H9 (cell line): ENCODE measurements around the gene OTULINL. TPM values are rescaled to one million over a fixed set of nuclear protein-coding genes. Genes with fewer than 3 reads are reported as not detected.

Experiments
- DNase-seq: peaks from one replicate; pipeline ENCODE4 v3.0.0-alpha.2; 2017
- H2AFZ ChIP-seq: one replicate; pipeline ENCODE4 v1.6.1; 2013; ENCODE audit warnings: mild to moderate bottlenecking, low read length, control low read depth, moderate library complexity
- H2AK5ac ChIP-seq: 2 replicates; pipeline ENCODE4 v1.6.1; 2013; ENCODE audit warnings: low read length, control low read depth, mixed read lengths; ENCODE audit not compliant: insufficient read length
- H2BK120ac ChIP-seq: one replicate; pipeline ENCODE4 v1.6.1; 2013; ENCODE audit warnings: low read depth, mild to moderate bottlenecking, low read length, control low read depth, inconsistent platforms; ENCODE audit not compliant: poor library complexity, severe bottlenecking
- H2BK12ac ChIP-seq: 2 replicates; pipeline ENCODE4 v1.6.1; 2013; ENCODE audit warnings: low read length, control low read depth, mixed read lengths, low read depth; ENCODE audit not compliant: insufficient read length
- H2BK15ac ChIP-seq: 2 replicates; pipeline ENCODE4 v1.6.1; 2013; ENCODE audit warnings: low read depth, low read length, control low read depth
- H2BK20ac ChIP-seq: one replicate; pipeline ENCODE4 v1.6.1; 2013; ENCODE audit warnings: low read depth, mild to moderate bottlenecking, low read length, control low read depth, inconsistent platforms; ENCODE audit not compliant: poor library complexity, severe bottlenecking
- H2BK5ac ChIP-seq: 2 replicates; pipeline ENCODE4 v1.6.1; 2013; ENCODE audit warnings: low read length, control low read depth, mixed read lengths; ENCODE audit not compliant: insufficient read length
- H3K14ac ChIP-seq: 2 replicates; pipeline ENCODE4 v1.6.1; 2013; ENCODE audit warnings: low read length, control low read depth; ENCODE audit not compliant: insufficient read depth
- H3K18ac ChIP-seq: 2 replicates; pipeline ENCODE4 v1.6.1; 2013; ENCODE audit warnings: low read depth, mild to moderate bottlenecking, mixed read lengths, low read length, control low read depth; ENCODE audit not compliant: insufficient read length
- H3K23ac ChIP-seq: 2 replicates; pipeline ENCODE4 v1.6.1; 2013; ENCODE audit warnings: low read length, control low read depth, mixed read lengths, low read depth; ENCODE audit not compliant: insufficient read length
- H3K23me2 ChIP-seq: 2 replicates; pipeline ENCODE4 v1.6.1; 2013; ENCODE audit warnings: low read depth, mild to moderate bottlenecking, mixed read lengths, low read length, control low read depth; ENCODE audit not compliant: insufficient read length, poor library complexity, severe bottlenecking
- H3K27ac ChIP-seq: 2 replicates; pipeline ENCODE4 v1.5.1; 2013; ENCODE audit warnings: low read length, control low read depth, mixed read lengths, low read depth; ENCODE audit not compliant: insufficient read length
- H3K27me3 ChIP-seq: 2 replicates; pipeline ENCODE4 v1.6.1; 2013; ENCODE audit warnings: low read length, control low read depth, inconsistent platforms; ENCODE audit not compliant: insufficient read depth
- H3K4ac ChIP-seq: 2 replicates; pipeline ENCODE4 v1.6.1; 2013; ENCODE audit warnings: low read depth, mild to moderate bottlenecking, control low read depth, inconsistent platforms, low read length, moderate library complexity
- H3K4me1 ChIP-seq: 2 replicates; pipeline ENCODE4 v1.6.1; 2013; ENCODE audit warnings: low read length, control low read depth, inconsistent platforms; ENCODE audit not compliant: insufficient read depth
- H3K4me2 ChIP-seq: 2 replicates; pipeline ENCODE4 v1.6.1; 2013; ENCODE audit warnings: low read length, control low read depth, mixed read lengths; ENCODE audit not compliant: insufficient read length, insufficient read depth
- H3K56ac ChIP-seq: 2 replicates; pipeline ENCODE4 v1.6.1; 2013; ENCODE audit warnings: low read depth, mild to moderate bottlenecking, mixed read lengths, low read length, control low read depth; ENCODE audit not compliant: insufficient read length
- H3K79me1 ChIP-seq: 2 replicates; pipeline ENCODE4 v1.6.1; 2013; ENCODE audit warnings: low read depth, mild to moderate bottlenecking, moderate library complexity, low read length, control low read depth, inconsistent platforms; ENCODE audit not compliant: insufficient read depth, poor library complexity, severe bottlenecking
- H3K79me2 ChIP-seq: 2 replicates; pipeline ENCODE4 v1.6.1; 2013; ENCODE audit warnings: low read length, control low read depth, inconsistent platforms; ENCODE audit not compliant: insufficient read depth
- H3K9ac ChIP-seq: 2 replicates; pipeline ENCODE4 v1.6.1; 2013; ENCODE audit warnings: low read length, control low read depth, mixed read lengths; ENCODE audit not compliant: insufficient read length; ENCODE audit errors: extremely low read depth
- H3K9me3 ChIP-seq: one replicate; pipeline ENCODE4 v1.6.1; 2013; ENCODE audit warnings: low read depth, low read length, inconsistent platforms; ENCODE audit not compliant: control insufficient read depth
- H3T11ph ChIP-seq: one replicate; pipeline ENCODE4 v1.6.1; 2013; ENCODE audit warnings: mild to moderate bottlenecking, low read length, control low read depth, inconsistent platforms
- H4K20me1 ChIP-seq: one replicate; pipeline ENCODE4 v1.6.1; 2013; ENCODE audit not compliant: control insufficient read depth, insufficient read length, insufficient read depth
- H4K5ac ChIP-seq: 2 replicates; pipeline ENCODE4 v1.6.1; 2013; ENCODE audit warnings: low read depth, mild to moderate bottlenecking, mixed read lengths, low read length, control low read depth; ENCODE audit not compliant: insufficient read length
- H4K8ac ChIP-seq: replicated peaks from 2 replicates; pipeline ENCODE4 v1.6.1; 2013; ENCODE audit warnings: low read length, control low read depth, mixed read lengths, low read depth; ENCODE audit not compliant: insufficient read length
- H4K91ac ChIP-seq: 2 replicates; pipeline ENCODE4 v1.6.1; 2013; ENCODE audit warnings: low read depth, mild to moderate bottlenecking, moderate library complexity, mixed read lengths, low read length, control low read depth; ENCODE audit not compliant: insufficient read length
- H3K27ac Mint-ChIP-seq, 3 experiments: 2 replicates in 2 of 3; 3 replicates in 1 of 3; pipeline ENCODE4 v1.8.0; 2020 to 2021; ENCODE audit warnings: mixed read lengths in 3 of 3, mild to moderate bottlenecking in 1 of 3, moderate library complexity in 1 of 3
- H3K27me3 Mint-ChIP-seq: 2 replicates; pipeline ENCODE4 v1.8.0; 2021; ENCODE audit warnings: low read depth, mild to moderate bottlenecking, moderate library complexity, mixed read lengths
- H3K36me3 Mint-ChIP-seq, 3 experiments: 2 replicates in 2 of 3; 3 replicates in 1 of 3; pipeline ENCODE4 v1.8.0; 2020 to 2021; ENCODE audit warnings: low read depth in 3 of 3, mixed read lengths in 3 of 3; ENCODE audit not compliant: insufficient read depth in 1 of 3
- H3K4me1 Mint-ChIP-seq, 2 experiments: 2 replicates each; pipeline ENCODE4 v1.8.0; 2020; ENCODE audit warnings: mixed read lengths in 2 of 2
- H3K4me3 Mint-ChIP-seq, 2 experiments: 2 replicates in 1 of 2; 3 replicates in 1 of 2; pipeline ENCODE4 v1.8.0; 2020 to 2021; ENCODE audit warnings: mild to moderate bottlenecking in 2 of 2, mixed read lengths in 2 of 2, moderate library complexity in 1 of 2
- H3K9me3 Mint-ChIP-seq, 2 experiments: 2 replicates in 1 of 2; 3 replicates in 1 of 2; pipeline ENCODE4 v1.8.0; 2020; ENCODE audit warnings: mild to moderate bottlenecking in 2 of 2, mixed read lengths in 2 of 2, moderate library complexity in 1 of 2
- CTCF ChIP-seq: fragments of 200-600 bp; sonication (generic); conservative IDR thresholded peaks from 3 replicates; pipeline ENCODE4 v1.8.0; 2021; ENCODE audit warnings: antibody characterized with exemption, mild to moderate bottlenecking
- WGBS: extraction: QIAGEN DNeasy Blood & Tissue Kit; methylation state at CpG from one replicate; pipeline ENCODE4 v1.1.7; 2013; ENCODE audit warnings: missing lambda C conversion rate, low lambda C conversion rate, mixed read lengths; ENCODE audit not compliant: insufficient read length; ENCODE audit errors: extremely low coverage; 5-methylcytosine and 5-hydroxymethylcytosine counted together
- total RNA-seq: library from RNA; stranded (reverse); gene quantifications from 2 replicates; pipeline ENCODE4 v1.2.1, GENCODE V29; 2021

Gene OTULINL
- total RNA-seq, 1 experiment from 2014 or later, result 7.5 TPM

- H3K27ac ChIP-seq, result no peak overlapping the region
- no peaks in the 10 kb centered on the region; the same call in 1 of the 2 replicates for H3K27me3 Mint-ChIP-seq
- H3K4me1 Mint-ChIP-seq, result no peaks in the 10 kb centered on the region
- H2BK120ac ChIP-seq, result no peak overlapping the region
- H4K5ac ChIP-seq, result no peak overlapping the region
- TF ChIP-seq CTCF, result no peak
- H4K91ac ChIP-seq, result no peak overlapping the region
- no peak overlapping the region for H2AFZ ChIP-seq
- no peaks in the 10 kb centered on the region for H3K79me2 ChIP-seq
- no peak overlapping the region for H3K18ac ChIP-seq
- no peak overlapping the region for H3K9ac ChIP-seq
- no peaks in the 10 kb centered on the region for H4K20me1 ChIP-seq
- H3K4me2 ChIP-seq, result no peak overlapping the region
- H3K4ac ChIP-seq, result no peak overlapping the region
- no peak overlapping the region for H3K14ac ChIP-seq
- H3K27ac Mint-ChIP-seq, result no peak overlapping the region
- H3T11ph ChIP-seq, result no peak overlapping the region
- DNase-seq, result no peak
- no peaks in the 10 kb centered on the region for H3K9me3 ChIP-seq
- no peaks in the 10 kb centered on the region for H3K36me3 Mint-ChIP-seq
- H3K4me3 Mint-ChIP-seq, result no peak overlapping the region
- H2BK12ac ChIP-seq, result no peak overlapping the region
- no peak overlapping the region for H2BK20ac ChIP-seq
- H2BK5ac ChIP-seq, result no peak overlapping the region
- H2BK15ac ChIP-seq, result no peak overlapping the region
- H3K23ac ChIP-seq, result no peak overlapping the region
- H3K27me3 ChIP-seq, result no peaks in the 10 kb centered on the region
- H2AK5ac ChIP-seq, result no peak overlapping the region
- H4K8ac ChIP-seq, result no peak overlapping the region
- H3K79me1 ChIP-seq, result no peaks in the 10 kb centered on the region
- H3K56ac ChIP-seq, result no peak overlapping the region
- H3K4me1 ChIP-seq, result no peaks in the 10 kb centered on the region
- no peaks in the 10 kb centered on the region for H3K23me2 ChIP-seq
- WGBS, result no CpG with 5 or more reads among the region's 3 CpGs
- H3K9me3 Mint-ChIP-seq, result no peaks in the 10 kb centered on the region; a peak in 1 of 5 replicates
Measured at GRCh38 chr5:14551211-14551610, 30.4 kb upstream of the OTULINL start.
